Measurements from ENCODE around the gene SFRP5.

Gene SFRP5

DNA sequence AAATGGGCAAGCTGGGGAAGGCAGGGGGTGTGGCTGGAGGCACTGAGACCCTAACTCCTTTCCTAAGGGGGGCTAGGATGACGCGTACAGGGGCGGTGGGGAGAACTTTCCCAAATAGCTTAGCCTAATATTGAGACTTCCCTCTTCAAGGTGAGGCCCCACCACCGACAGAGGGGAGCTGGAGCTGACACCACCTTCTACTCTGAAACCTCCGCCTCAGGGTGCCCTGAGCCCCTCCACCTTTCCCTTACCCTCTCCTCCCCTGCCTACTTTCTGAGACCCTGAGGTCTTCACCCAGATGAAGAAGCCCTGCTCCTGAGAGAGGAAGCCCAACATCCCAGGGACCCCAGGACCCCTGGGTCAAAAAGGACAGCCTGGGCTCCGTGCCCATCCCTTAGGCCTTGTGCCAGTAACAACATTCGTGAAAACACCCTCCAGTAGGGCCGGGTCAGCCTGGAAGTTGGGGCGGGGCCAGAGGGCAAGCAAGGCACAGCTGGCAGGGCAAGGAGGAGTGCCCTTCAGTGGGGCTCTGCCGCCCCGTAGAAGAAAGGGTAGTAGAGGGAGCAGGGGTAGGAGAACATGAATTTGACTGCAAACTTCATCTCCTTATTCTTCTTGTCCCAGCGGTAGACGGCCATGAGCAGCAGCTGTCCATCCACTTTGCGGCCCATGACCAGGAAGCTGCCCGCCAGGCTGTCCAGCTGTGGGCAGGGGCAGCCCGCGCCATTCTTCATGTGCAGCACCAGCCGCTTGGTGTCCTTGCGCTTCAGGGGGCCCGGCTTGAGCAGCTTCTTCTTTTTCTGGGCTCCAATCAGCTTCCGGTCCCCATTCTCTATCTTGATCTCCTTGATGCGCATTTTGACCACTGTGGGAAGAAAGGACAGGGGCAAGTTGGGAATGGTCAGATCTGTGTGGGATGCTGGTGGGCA lies 4.5 kb downstream of the SFRP5 start:
- in situ Hi-C loops (cut with MboI; ENCODE audit: low sequenced_read_pairs), result no loop called here

DNA sequence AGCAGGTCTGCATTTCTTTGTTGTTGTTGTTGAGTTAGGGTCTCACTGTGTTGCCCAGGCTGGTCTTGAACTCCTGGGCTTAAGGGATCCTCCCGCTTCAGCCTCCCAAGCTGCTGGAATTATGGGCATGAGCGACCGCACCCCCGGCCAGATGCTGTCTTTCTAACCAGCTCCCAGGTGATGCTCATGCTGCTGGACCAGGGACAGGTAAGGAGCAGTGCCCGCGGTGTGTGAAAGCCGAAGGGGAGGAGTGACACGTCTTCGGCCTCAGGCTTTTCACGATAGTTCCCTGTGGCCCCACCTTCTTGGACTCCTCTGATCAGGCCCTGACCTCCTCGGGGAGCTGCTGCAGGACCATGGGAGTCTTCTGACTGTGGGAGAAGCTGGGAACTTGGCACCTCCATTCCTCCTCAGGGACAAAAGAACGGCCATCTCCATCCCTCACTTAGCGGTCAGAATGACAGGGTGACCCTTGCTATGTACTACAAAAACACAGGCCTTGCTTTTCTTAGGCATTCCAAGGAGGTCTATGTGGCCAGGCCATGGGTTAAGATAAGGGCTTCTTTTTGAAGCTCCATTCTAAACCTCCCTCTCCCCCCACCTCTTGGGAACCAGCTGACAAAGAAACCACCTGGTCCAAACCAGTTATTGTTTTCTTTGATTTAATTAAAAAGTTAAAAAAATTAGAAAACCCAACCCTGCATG lies 5.5 kb downstream of the SFRP5 start:
- in situ Hi-C loops (cut with MboI; ENCODE audit: low sequenced_read_pairs), result no loop called here

DNA sequence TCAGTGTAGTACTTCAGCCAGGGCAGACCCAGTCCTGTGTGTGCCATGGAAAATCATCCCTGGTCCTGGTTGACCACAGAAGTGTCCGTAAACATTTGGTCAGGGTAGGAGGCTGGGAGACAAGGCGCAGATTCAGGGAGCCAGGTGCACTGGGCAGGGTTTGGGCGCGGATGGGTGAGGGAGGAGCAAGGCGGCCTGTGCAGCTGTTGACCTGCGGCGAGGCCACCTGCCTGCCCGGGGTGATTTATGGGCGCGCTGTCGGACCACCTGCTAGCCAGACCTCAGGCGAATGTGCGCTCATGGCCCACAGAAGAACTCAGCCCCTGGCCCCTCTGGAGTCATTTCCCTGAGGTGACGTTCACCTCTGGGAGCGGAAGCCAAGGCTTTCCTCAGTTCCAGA lies 6.6 kb downstream of the SFRP5 start:
- in situ Hi-C loops (cut with MboI; ENCODE audit: low sequenced_read_pairs), result no loop called here

GRCh38 chr10:97764519-97764931 lies 7.3 kb downstream of the SFRP5 start:
- in situ Hi-C loops (cut with MboI; ENCODE audit: low sequenced_read_pairs), result no loop called here

- in situ Hi-C loops (cut with MboI; ENCODE audit: low sequenced_read_pairs), result no loop called here
Observed at GRCh38 chr10:97763947-97764346, 7.9 kb downstream of the SFRP5 start.

DNA sequence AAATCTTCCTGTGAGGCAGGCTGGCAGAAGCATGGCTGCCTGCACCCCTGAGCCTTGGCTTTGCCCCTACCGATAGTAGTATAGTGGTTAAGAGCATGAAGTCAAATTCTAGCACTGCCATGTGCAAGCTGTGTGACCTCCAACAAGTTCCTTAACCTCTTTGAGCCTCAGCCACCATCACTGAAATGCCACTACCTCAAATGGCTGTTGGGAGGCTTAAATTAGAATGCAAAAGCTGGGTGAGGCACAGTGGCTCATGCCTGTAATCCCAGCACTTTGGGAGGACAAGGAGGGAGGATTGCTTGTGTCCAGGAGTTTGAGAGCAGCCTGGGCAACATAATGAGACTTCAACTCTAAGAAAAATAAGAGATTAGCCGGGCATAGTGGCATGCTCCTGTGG lies 8.4 kb downstream of the SFRP5 start:
- in situ Hi-C loops (cut with MboI; ENCODE audit: low sequenced_read_pairs), result no loop called here

DNA sequence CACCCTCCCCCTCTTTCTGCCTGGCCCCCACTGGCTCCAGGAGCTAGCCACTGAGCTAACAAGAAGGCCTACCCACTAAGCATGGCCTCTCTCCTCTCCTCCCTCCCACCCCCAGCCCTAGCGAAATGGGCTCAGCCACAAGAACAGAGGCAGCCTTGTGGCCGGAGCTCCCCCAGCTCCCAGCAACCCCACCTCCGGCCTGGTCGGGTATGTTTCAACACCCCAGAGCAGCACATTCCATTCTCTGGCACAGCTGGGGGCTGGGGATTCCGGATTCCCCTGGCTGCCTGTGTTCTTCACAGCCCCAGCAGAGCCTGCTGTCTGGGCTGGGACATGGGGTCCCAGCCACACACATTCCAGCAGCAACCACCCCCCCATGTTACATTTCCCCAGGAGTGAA lies 9.0 kb downstream of the SFRP5 start:
- in situ Hi-C loops (cut with MboI; ENCODE audit: low sequenced_read_pairs), result no loop called here

- in situ Hi-C loops (cut with MboI; ENCODE audit: low sequenced_read_pairs), result no loop called here
Observed at GRCh38 chr10:97762056-97762455, 9.7 kb downstream of the SFRP5 start.

- in situ Hi-C loops (cut with MboI; ENCODE audit: low sequenced_read_pairs), result no loop called here
Observed at GRCh38 chr10:97761331-97761865, 10.4 kb downstream of the SFRP5 start.

GRCh38 chr10:97760461-97761257 lies 11.1 kb downstream of the SFRP5 start:
- in situ Hi-C loops (cut with MboI; ENCODE audit: low sequenced_read_pairs), result no loop called here

DNA sequence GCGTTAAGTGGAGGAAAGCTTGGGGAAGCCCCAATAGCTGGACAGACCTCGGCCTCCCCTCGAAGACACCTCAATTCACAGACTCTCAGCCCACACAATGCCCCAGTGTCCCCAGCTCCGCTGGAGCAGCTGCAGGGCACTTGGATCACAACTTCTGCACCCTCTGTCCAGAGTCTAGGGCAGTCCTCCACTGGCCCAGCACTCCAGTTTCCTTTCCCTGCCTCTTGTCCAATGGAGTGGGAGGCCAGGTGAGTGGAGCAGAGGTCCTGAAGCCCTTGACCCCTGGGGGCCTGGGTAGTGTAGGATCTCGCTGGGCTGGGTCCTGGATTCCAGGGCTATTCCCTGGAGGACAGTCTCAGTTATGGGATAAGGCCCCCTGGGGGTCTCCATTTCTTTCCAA lies 11.9 kb downstream of the SFRP5 start:
- in situ Hi-C loops (cut with MboI; ENCODE audit: low sequenced_read_pairs), result no loop called here

- in situ Hi-C loops (cut with MboI; ENCODE audit: low sequenced_read_pairs), result no loop called here
Observed at GRCh38 chr10:97759158-97759887, 12.5 kb downstream of the SFRP5 start.

GRCh38 chr10:97757471-97757870 lies 14.3 kb downstream of the SFRP5 start:
- in situ Hi-C loops (cut with MboI; ENCODE audit: low sequenced_read_pairs), result no loop called here

DNA sequence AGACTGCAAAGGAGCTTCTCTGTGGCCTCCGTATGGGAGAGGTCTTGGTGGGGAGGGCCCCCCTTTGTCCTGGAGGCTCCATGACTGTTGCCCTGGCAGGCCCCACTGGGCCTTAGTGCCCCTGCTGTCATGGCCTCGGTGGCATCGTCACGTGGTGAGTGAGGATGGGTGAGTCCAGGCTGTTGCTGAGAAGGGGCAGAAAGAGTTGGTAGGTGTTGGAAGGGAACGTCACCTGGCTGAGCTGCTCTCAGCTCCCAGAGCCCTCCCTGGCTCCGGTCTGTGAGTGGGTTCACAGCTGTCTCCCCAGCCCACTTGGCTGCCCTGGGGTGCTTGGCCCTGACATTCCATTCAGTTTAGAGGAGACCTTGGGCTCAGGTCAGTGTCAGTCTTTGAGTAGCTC lies 16.1 kb downstream of the SFRP5 start:
- in situ Hi-C loops (cut with MboI; ENCODE audit: low sequenced_read_pairs), result no loop called here

DNA sequence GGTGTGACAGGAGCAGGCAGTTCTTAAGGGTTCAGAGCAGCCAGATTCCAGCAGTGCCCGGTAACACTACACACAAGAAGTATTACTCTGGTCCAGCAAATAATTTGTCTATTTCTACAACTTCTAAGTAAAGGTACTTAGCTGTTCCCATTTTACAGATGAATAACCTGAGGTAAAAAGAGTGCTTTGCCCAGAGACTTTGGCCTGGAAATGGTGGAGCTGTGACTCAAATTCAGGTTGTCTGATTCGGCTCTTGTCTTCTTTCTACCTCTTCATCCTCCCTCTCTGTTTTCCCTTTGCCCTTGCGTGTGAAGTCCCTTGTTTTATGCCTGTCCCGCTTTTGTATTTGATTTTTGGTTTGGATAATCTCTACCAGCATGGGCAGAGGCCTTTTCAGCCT lies 17.1 kb downstream of the SFRP5 start:
- in situ Hi-C loops (cut with MboI; ENCODE audit: low sequenced_read_pairs), result no loop called here

GRCh38 chr10:97752956-97753355 lies 18.8 kb downstream of the SFRP5 start:
- in situ Hi-C loops (cut with MboI; ENCODE audit: low sequenced_read_pairs), result no loop called here

DNA sequence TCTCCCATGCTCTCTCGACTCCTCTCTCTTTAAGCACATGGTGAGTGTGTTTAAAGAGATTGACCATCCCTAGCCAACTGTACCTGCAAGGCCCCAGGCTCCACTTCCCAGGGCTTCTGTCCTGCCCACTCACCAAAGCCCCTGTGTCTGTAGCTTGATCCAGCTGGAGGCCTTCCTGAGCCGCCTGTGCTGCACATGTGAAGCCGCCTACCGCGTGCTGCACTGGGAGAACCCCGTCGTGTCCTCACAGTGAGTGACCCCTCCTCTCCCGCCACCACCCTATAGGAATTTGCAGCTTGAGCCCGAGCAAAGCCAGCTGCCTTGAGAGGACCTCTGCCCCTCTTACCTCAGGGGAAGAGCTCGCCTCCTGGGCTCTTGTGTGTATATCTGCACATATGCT lies 23.7 kb downstream of the SFRP5 start:
- in situ Hi-C loops (cut with MboI; ENCODE audit: low sequenced_read_pairs), result no loop called here

DNA sequence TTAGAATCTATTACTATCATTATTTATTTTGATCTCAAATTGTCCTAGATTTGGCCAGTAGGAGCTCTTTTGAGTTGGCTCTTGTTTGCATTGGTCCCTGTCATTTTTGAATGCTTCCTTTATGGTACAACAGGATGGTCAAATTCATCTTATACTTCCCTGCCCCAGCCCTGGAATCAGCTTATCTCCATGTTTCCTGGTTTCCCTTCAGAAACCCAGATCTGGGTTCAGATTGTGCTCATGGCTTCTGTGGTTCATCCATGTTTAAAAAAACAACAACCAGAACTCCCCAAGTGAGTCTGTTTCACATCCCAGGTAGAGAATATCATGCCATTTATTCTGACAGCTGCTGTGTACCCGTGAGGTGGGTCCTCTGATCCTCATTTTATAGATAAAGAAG lies 24.2 kb downstream of the SFRP5 start:
- in situ Hi-C loops (cut with MboI; ENCODE audit: low sequenced_read_pairs), result no loop called here

- in situ Hi-C loops (cut with MboI; ENCODE audit: low sequenced_read_pairs), result no loop called here
Observed at GRCh38 chr10:97744405-97745035, 27.3 kb downstream of the SFRP5 start.
